Measurements from ENCODE around the gene IFT74.

DNA sequence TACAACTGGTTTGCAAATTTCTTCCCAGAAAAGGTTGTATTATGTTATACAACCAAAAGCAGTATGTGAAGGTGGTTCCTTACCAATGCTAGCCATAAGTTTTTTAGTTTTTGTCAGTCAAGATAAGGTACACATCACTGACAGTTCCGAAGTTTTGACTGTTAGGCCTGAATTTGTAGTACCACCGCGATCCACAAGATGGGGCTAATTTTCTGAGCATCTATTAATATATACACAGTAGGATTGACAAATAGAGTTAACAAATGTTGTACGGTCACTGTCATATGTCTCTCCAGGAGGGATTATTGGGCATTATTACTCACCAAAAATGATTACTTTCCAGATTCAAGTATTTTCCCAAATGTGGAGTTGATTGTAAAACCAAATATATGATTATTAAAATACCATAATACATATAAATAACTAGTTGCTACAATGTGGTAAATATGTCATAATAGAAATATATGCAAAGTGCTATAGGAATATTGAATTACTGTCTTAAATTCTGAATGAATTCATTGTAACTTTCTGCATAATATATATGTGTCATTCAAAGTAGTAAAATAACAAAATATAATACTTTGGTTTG lies 77.7 kb downstream of the IFT74 start:
- TF ChIP-seq POLR2A (IDR thresholded peaks at IDR 0.05), result no peak
- no peak for TF ChIP-seq POLR2AphosphoS5 (IDR thresholded peaks at IDR 0.05)
